ENCODE results near the gene ITPR1. TPM values are rescaled to one million over a fixed set of nuclear protein-coding genes. Genes with fewer than 3 reads are reported as not detected.

ITPR1 gene
- polyA plus RNA-seq, 1 donor from 2014 or later = 2.1 TPM

DNA sequence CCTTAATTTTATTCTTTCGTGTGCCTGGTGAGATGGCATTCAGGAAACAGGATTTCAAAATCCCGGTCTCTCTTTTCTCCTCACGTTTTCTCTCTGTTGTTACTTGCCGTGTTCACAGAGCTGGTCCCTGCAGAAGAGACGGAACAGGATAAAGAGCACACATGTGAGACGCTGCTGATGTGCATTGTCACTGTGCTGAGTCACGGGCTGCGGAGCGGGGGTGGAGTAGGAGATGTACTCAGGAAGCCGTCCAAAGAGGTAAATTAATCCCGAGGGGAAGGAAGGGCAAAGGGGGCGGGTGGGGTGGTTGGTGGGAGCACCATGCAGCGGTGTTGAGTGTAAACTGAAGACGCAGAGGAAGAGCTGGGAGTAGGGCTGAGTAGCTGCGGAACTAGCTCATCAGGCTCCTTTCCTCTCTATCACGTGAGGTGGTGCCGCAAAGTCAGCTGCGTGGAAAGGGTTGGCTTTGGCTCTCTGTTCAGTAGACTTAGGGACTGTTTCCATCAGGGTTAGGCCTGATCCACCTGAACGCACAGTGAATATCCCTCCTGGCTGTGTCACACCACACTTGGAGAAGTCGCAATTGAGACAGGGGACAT, 321.3 kb downstream of the ITPR1 start:
- H3K9ac ChIP-seq (ENCODE audit: low read length) = no peak overlapping the region
- no peaks in the 10 kb centered on the region for H3K36me3 ChIP-seq (ENCODE audit: insufficient read depth, low read length)
- H3K79me2 ChIP-seq (replicated peaks; ENCODE audit: insufficient read depth, low read length) = no peaks in the 10 kb centered on the region
- H4K20me1 ChIP-seq (ENCODE audit: insufficient read depth) = no peaks in the 10 kb centered on the region
- H2AFZ ChIP-seq (ENCODE audit: low read depth, low read length) = no peak overlapping the region
- H3K27me3 ChIP-seq (ENCODE audit: insufficient read depth, low read depth, low read length) = no peaks in the 10 kb centered on the region
- TF ChIP-seq, protein P1, sequence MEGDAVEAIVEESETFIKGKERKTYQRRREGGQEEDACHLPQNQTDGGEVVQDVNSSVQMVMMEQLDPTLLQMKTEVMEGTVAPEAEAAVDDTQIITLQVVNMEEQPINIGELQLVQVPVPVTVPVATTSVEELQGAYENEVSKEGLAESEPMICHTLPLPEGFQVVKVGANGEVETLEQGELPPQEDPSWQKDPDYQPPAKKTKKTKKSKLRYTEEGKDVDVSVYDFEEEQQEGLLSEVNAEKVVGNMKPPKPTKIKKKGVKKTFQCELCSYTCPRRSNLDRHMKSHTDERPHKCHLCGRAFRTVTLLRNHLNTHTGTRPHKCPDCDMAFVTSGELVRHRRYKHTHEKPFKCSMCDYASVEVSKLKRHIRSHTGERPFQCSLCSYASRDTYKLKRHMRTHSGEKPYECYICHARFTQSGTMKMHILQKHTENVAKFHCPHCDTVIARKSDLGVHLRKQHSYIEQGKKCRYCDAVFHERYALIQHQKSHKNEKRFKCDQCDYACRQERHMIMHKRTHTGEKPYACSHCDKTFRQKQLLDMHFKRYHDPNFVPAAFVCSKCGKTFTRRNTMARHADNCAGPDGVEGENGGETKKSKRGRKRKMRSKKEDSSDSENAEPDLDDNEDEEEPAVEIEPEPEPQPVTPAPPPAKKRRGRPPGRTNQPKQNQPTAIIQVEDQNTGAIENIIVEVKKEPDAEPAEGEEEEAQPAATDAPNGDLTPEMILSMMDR (IDR thresholded peaks at IDR 0.05; ENCODE audit: poor library complexity, severe bottlenecking) = no peak
- TF ChIP-seq RAD21 (conservative IDR thresholded peaks at IDR 0.05) (no peak), POLR2AphosphoS5 (IDR thresholded peaks at IDR 0.05) (no peak), EP300 (conservative IDR thresholded peaks at IDR 0.05; ENCODE audit: poor library complexity, severe bottlenecking) (no peak), SMC3 (conservative IDR thresholded peaks at IDR 0.05; ENCODE audit: poor library complexity) (no peak), EZH2 (IDR thresholded peaks at IDR 0.05; ENCODE audit: borderline replicate concordance, insufficient read depth, low read length, poor library complexity, severe bottlenecking) (no peak), MXI1 (conservative IDR thresholded peaks at IDR 0.05; ENCODE audit: poor library complexity, severe bottlenecking) (no peak), TAF1 (IDR thresholded peaks at IDR 0.05; ENCODE audit: low read depth) (no peak)
- TF ChIP-seq, protein P2, sequence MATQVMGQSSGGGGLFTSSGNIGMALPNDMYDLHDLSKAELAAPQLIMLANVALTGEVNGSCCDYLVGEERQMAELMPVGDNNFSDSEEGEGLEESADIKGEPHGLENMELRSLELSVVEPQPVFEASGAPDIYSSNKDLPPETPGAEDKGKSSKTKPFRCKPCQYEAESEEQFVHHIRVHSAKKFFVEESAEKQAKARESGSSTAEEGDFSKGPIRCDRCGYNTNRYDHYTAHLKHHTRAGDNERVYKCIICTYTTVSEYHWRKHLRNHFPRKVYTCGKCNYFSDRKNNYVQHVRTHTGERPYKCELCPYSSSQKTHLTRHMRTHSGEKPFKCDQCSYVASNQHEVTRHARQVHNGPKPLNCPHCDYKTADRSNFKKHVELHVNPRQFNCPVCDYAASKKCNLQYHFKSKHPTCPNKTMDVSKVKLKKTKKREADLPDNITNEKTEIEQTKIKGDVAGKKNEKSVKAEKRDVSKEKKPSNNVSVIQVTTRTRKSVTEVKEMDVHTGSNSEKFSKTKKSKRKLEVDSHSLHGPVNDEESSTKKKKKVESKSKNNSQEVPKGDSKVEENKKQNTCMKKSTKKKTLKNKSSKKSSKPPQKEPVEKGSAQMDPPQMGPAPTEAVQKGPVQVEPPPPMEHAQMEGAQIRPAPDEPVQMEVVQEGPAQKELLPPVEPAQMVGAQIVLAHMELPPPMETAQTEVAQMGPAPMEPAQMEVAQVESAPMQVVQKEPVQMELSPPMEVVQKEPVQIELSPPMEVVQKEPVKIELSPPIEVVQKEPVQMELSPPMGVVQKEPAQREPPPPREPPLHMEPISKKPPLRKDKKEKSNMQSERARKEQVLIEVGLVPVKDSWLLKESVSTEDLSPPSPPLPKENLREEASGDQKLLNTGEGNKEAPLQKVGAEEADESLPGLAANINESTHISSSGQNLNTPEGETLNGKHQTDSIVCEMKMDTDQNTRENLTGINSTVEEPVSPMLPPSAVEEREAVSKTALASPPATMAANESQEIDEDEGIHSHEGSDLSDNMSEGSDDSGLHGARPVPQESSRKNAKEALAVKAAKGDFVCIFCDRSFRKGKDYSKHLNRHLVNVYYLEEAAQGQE (IDR thresholded peaks at IDR 0.05; ENCODE audit: borderline replicate concordance) = no peak
- no peaks in the 10 kb centered on the region for H3F3A ChIP-seq (ENCODE audit: insufficient read depth, low read length, poor library complexity, severe bottlenecking)
- no peak overlapping the region for H3K27ac ChIP-seq (ENCODE audit: low read length)
- H3K9me2 ChIP-seq (ENCODE audit: insufficient read depth, low read length) = no peaks in the 10 kb centered on the region
- no peak overlapping the region for H3K4me2 ChIP-seq (ENCODE audit: low read length)
- H3K9me3 ChIP-seq (ENCODE audit: low read length) = peaks cover 3% of the 10 kb centered on the region
- H3K4me3 ChIP-seq (ENCODE audit: low read length) = no peak overlapping the region

DNA sequence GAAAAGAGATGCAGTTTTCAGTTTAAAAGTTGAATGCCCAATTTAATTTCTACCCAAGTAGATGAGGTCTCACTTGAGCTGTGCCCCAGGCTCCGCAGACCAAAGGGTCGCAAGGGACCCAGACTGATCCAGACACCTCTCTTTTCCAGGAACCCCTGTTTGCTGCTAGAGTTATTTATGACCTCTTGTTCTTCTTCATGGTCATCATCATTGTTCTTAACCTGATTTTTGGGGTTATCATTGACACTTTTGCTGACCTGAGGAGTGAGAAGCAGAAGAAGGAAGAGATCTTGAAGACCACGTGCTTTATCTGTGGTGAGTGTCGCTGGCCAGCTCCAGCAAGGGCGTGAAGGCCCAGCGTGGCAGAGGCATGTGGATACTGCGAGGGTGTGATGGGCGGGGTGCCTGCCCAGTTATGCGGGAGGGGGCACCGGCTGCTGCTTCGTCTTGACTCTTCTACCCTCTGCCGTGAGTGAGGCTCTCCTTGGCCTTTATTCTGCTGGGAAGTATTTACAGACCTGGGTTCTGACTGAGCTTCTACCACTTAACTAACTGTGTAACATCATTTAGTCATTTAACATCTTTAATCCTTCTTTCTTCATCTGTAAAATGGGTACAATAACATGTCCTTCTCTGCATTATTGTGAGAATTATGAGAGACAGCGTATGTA, 321.9 kb downstream of the ITPR1 start:
- Histone ChIP-seq H3K79me2 (replicated peaks; ENCODE audit: insufficient read depth, low read length) (no peaks in the 10 kb centered on the region), H3K36me3 (ENCODE audit: insufficient read depth, low read length) (no peaks in the 10 kb centered on the region), H3K9ac (ENCODE audit: low read length) (no peak overlapping the region), H3K27ac (ENCODE audit: low read length) (no peak overlapping the region), H4K20me1 (ENCODE audit: insufficient read depth) (no peaks in the 10 kb centered on the region), H3K27me3 (ENCODE audit: insufficient read depth, low read depth, low read length) (no peaks in the 10 kb centered on the region), H3K9me3 (ENCODE audit: low read length) (peaks cover 3% of the 10 kb centered on the region), H3K9me2 (ENCODE audit: insufficient read depth, low read length) (no peaks in the 10 kb centered on the region), H2AFZ (ENCODE audit: low read depth, low read length) (no peak overlapping the region), H3K4me3 (ENCODE audit: low read length) (no peak overlapping the region), H3F3A (ENCODE audit: insufficient read depth, low read length, poor library complexity, severe bottlenecking) (no peaks in the 10 kb centered on the region), H3K4me2 (ENCODE audit: low read length) (no peak overlapping the region)
- TF ChIP-seq, protein P2 (IDR thresholded peaks at IDR 0.05; ENCODE audit: borderline replicate concordance) = no peak
- TF ChIP-seq, protein P1 (IDR thresholded peaks at IDR 0.05; ENCODE audit: poor library complexity, severe bottlenecking) = no peak
- TF ChIP-seq RAD21 (conservative IDR thresholded peaks at IDR 0.05) (no peak), MXI1 (conservative IDR thresholded peaks at IDR 0.05; ENCODE audit: poor library complexity, severe bottlenecking) (no peak), EZH2 (IDR thresholded peaks at IDR 0.05; ENCODE audit: borderline replicate concordance, insufficient read depth, low read length, poor library complexity, severe bottlenecking) (no peak), SMC3 (conservative IDR thresholded peaks at IDR 0.05; ENCODE audit: poor library complexity) (no peak), POLR2AphosphoS5 (IDR thresholded peaks at IDR 0.05) (no peak), EP300 (conservative IDR thresholded peaks at IDR 0.05; ENCODE audit: poor library complexity, severe bottlenecking) (no peak), TAF1 (IDR thresholded peaks at IDR 0.05; ENCODE audit: low read depth) (no peak)

Measured in neural cell (in vitro differentiated cells).